Vagina (tissue), 2 donors: ENCODE measurements around the gene ATXN1.
A peak's percentile ranks its signal among the peaks of the same experiment; 100 is the strongest.

ENCODE experiments used
- CTCF ChIP-seq, 3 experiments: fragments of 450-650 bp in 2 of 3; fragments of 200-600 bp in 1 of 3; sonication (generic) in 1 of 3; IDR thresholded peaks; one replicate each; pipeline ENCODE4 v1.5.1; 2017 to 2019; ENCODE audit warnings: antibody characterized with exemption in 3 of 3, mild to moderate bottlenecking in 2 of 3, moderate library complexity in 2 of 3
- POLR2A ChIP-seq, 2 donors: fragments of 450-650 bp; IDR thresholded peaks; one replicate each; pipeline ENCODE4 v1.6.1; 2017; ENCODE audit warnings: antibody characterized with exemption in 2 of 2, mild to moderate bottlenecking in 2 of 2, moderate library complexity in 2 of 2
- POLR2AphosphoS5 ChIP-seq, 2 donors: sonication (generic); formaldehyde crosslinking; IDR thresholded peaks; one replicate each; pipeline ENCODE4 v1.9.0; 2017; ENCODE audit warnings: antibody characterized with exemption in 2 of 2, mild to moderate bottlenecking in 2 of 2, low read depth in 1 of 2; ENCODE audit not compliant: insufficient read depth in 1 of 2

GRCh38 chr6:16320533-16321340 is 440.5 kb downstream of the ATXN1 start:
- TF ChIP-seq POLR2A (IDR thresholded peaks at IDR 0.05) = no peak
- TF ChIP-seq CTCF (IDR thresholded peaks at IDR 0.05) = no peak
- peak; percentile 51 to 62 for TF ChIP-seq POLR2AphosphoS5 (IDR thresholded peaks at IDR 0.05; ENCODE audit: insufficient read depth in 1 of 2, low read depth in 1 of 2)
